Neural cell (in vitro differentiated cells): ENCODE measurements around the gene ICAM3. TPM values are rescaled to one million over a fixed set of nuclear protein-coding genes. Genes with fewer than 3 reads are reported as not detected.

ENCODE experiments used
- H2AFZ ChIP-seq: fragments of 200-600, 300-800 bp; sonication (generic), shearing (Covaris generic); 2 replicates; pipeline ENCODE4 v1.6.0; 2014; ENCODE audit warnings: low read depth, mild to moderate bottlenecking, antibody characterized with exemption, low read length, moderate library complexity
- H3F3A ChIP-seq: fragments of 200-600 bp; shearing (Covaris generic); 2 replicates; pipeline ENCODE4 v1.6.1; 2016; ENCODE audit warnings: mild to moderate bottlenecking, moderate library complexity, mixed read lengths, antibody characterized with exemption, low read length; ENCODE audit not compliant: insufficient read depth, poor library complexity, severe bottlenecking
- H3K27ac ChIP-seq: fragments of 200-600, 300-800 bp; sonication (generic), shearing (Covaris generic); 2 replicates; pipeline ENCODE4 v1.5.1; 2014; ENCODE audit warnings: mild to moderate bottlenecking, low read length, moderate library complexity
- H3K27me3 ChIP-seq: fragments of 300-800, 200-600 bp; sonication (generic), shearing (Covaris generic); 2 replicates; pipeline ENCODE4 v1.6.0; 2014; ENCODE audit warnings: mild to moderate bottlenecking, low read depth, low read length, moderate library complexity; ENCODE audit not compliant: insufficient read depth
- H3K36me3 ChIP-seq: fragments of 300-800, 200-600 bp; sonication (generic), shearing (Covaris generic); 2 replicates; pipeline ENCODE4 v1.5.1; 2014; ENCODE audit warnings: mild to moderate bottlenecking, antibody characterized with exemption, low read length, moderate library complexity; ENCODE audit not compliant: insufficient read depth
- H3K4me2 ChIP-seq: fragments of 300-800, 200-600 bp; sonication (generic), shearing (Covaris generic); 2 replicates; pipeline ENCODE4 v1.6.0; 2014; ENCODE audit warnings: mild to moderate bottlenecking, low read length
- H3K4me3 ChIP-seq: fragments of 300-800, 200-600 bp; sonication (generic), shearing (Covaris generic); 2 replicates; pipeline ENCODE4 v1.5.1; 2014; ENCODE audit warnings: mild to moderate bottlenecking, low read length, moderate library complexity
- H3K79me2 ChIP-seq: fragments of 200-600 bp; shearing (Covaris generic); replicated peaks from 2 replicates; pipeline ENCODE4 v1.6.0; 2014; ENCODE audit warnings: mild to moderate bottlenecking, low read length, moderate library complexity; ENCODE audit not compliant: insufficient read depth
- H3K9ac ChIP-seq: fragments of 300-800, 200-600 bp; sonication (generic), shearing (Covaris generic); 2 replicates; pipeline ENCODE4 v1.6.1; 2016; ENCODE audit warnings: mild to moderate bottlenecking, low read length, mixed read lengths
- H3K9me2 ChIP-seq: fragments of 200-600 bp; shearing (Covaris generic); 2 replicates; pipeline ENCODE4 v1.6.1; 2016; ENCODE audit warnings: mild to moderate bottlenecking, low read length, mixed read lengths; ENCODE audit not compliant: insufficient read depth
- H3K9me3 ChIP-seq: fragments of 200-600, 300-800 bp; sonication (generic), shearing (Covaris generic); 2 replicates; pipeline ENCODE4 v1.6.1; 2016; ENCODE audit warnings: mild to moderate bottlenecking, mixed run types, low read length, moderate library complexity, mixed read lengths
- H4K20me1 ChIP-seq: fragments of 200-600 bp; shearing (Covaris generic); 2 replicates; pipeline ENCODE4 v1.6.1; 2016; ENCODE audit warnings: mild to moderate bottlenecking, mixed run types; ENCODE audit not compliant: insufficient read depth
- EP300 ChIP-seq: fragments of 450-650 bp; conservative IDR thresholded peaks from 2 replicates; pipeline ENCODE4 v1.6.1; 2014; ENCODE audit warnings: antibody characterized with exemption, mild to moderate bottlenecking, moderate library complexity; ENCODE audit not compliant: poor library complexity, severe bottlenecking
- EZH2 ChIP-seq: fragments of 200-600, 300-800 bp; shearing (Covaris generic), sonication (generic); IDR thresholded peaks from 2 replicates; pipeline ENCODE4 v1.6.1; 2014; ENCODE audit warnings: antibody characterized with exemption, low read length, borderline replicate concordance, mild to moderate bottlenecking; ENCODE audit not compliant: insufficient read depth, poor library complexity, severe bottlenecking
- MXI1 ChIP-seq: fragments of 450-650 bp; conservative IDR thresholded peaks from 2 replicates; pipeline ENCODE4 v1.6.1; 2014; ENCODE audit warnings: antibody characterized with exemption, mild to moderate bottlenecking; ENCODE audit not compliant: poor library complexity, severe bottlenecking
- POLR2AphosphoS5 ChIP-seq: IDR thresholded peaks from 2 replicates; pipeline ENCODE4 v1.6.1; 2012
- RAD21 ChIP-seq: fragments of 450-650 bp; conservative IDR thresholded peaks from 2 replicates; pipeline ENCODE4 v1.6.1; 2014; ENCODE audit warnings: antibody characterized with exemption, mild to moderate bottlenecking, moderate library complexity
- SMC3 ChIP-seq: fragments of 450-650 bp; conservative IDR thresholded peaks from 2 replicates; pipeline ENCODE4 v1.6.1; 2014; ENCODE audit warnings: antibody characterized with exemption, mild to moderate bottlenecking, moderate library complexity; ENCODE audit not compliant: poor library complexity
- TAF1 ChIP-seq: IDR thresholded peaks from 2 replicates; pipeline ENCODE4 v1.6.1; 2012; ENCODE audit warnings: low read depth
- polyA plus RNA-seq: library from polyadenylated mRNA; depleted of rRNA; stranded (reverse); fragments of >200 nt; gene quantifications from 2 replicates; pipeline ENCODE4 v1.2.3, GENCODE V29; 2014
- TF ChIP-seq, protein P1 (sequence below): fragments of 450-650 bp; IDR thresholded peaks from 2 replicates; pipeline ENCODE4 v1.5.1; 2014; ENCODE audit warnings: antibody characterized with exemption, mild to moderate bottlenecking, moderate library complexity; ENCODE audit not compliant: poor library complexity, severe bottlenecking
- TF ChIP-seq, protein P2 (sequence below): IDR thresholded peaks from 2 replicates; pipeline ENCODE4 v1.6.1; 2012; ENCODE audit warnings: borderline replicate concordance

ICAM3 gene
- polyA plus RNA-seq, 1 donor from 2014 or later: 0.53 TPM

DNA sequence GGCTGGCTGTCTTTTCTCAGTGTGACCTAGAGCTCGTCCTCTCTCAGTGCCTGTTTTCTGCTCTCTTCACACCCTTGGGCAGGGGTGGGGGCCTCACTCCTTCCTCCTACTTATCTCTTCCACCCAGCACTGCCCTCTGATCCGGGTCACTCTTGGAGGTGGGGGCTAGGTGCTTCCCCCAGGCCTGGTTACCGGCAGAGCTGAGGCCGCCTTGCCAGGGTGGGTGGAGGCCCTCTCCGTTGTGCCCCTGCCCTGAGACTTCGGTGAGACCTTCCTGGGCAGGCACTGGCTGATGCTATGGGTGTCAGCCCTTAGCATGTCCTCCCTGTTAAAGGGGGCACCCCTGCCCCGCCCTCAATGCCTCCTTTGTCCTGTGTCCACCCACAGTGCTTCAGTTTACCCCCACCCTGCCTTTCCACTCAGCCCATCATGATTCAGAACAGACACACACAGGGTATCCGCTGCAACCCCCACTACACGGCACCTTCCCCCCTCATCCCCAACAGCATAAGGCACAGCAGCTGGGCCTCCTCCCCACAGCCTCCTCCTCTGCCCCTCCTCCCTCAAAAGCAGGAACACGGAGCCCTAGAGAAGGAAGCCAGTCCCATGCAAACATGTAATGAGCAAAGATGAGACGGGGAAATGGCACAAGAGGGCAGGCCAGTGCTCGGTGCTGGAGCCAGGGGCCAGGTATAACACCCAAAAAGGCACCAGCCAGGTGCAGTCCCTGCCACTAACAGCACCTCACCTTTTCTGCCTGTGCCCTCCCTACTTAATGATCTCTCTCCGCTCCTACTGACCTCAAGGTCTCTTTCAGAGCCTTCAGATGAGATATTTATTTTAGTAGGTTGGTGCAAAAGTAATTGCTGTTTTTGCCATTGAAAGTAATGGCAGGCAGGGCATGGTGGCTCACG lies 39.6 kb downstream of the ICAM3 start:
- H3K27me3 ChIP-seq: peaks cover 30% of the 10 kb centered on the region
- TF ChIP-seq EP300: no peak
- TF ChIP-seq EZH2: no peak
- no peak for TF ChIP-seq RAD21
- no peak for TF ChIP-seq SMC3
- TF ChIP-seq, protein P1, sequence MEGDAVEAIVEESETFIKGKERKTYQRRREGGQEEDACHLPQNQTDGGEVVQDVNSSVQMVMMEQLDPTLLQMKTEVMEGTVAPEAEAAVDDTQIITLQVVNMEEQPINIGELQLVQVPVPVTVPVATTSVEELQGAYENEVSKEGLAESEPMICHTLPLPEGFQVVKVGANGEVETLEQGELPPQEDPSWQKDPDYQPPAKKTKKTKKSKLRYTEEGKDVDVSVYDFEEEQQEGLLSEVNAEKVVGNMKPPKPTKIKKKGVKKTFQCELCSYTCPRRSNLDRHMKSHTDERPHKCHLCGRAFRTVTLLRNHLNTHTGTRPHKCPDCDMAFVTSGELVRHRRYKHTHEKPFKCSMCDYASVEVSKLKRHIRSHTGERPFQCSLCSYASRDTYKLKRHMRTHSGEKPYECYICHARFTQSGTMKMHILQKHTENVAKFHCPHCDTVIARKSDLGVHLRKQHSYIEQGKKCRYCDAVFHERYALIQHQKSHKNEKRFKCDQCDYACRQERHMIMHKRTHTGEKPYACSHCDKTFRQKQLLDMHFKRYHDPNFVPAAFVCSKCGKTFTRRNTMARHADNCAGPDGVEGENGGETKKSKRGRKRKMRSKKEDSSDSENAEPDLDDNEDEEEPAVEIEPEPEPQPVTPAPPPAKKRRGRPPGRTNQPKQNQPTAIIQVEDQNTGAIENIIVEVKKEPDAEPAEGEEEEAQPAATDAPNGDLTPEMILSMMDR: no peak
- TF ChIP-seq POLR2AphosphoS5: no peak
- TF ChIP-seq, protein P2, sequence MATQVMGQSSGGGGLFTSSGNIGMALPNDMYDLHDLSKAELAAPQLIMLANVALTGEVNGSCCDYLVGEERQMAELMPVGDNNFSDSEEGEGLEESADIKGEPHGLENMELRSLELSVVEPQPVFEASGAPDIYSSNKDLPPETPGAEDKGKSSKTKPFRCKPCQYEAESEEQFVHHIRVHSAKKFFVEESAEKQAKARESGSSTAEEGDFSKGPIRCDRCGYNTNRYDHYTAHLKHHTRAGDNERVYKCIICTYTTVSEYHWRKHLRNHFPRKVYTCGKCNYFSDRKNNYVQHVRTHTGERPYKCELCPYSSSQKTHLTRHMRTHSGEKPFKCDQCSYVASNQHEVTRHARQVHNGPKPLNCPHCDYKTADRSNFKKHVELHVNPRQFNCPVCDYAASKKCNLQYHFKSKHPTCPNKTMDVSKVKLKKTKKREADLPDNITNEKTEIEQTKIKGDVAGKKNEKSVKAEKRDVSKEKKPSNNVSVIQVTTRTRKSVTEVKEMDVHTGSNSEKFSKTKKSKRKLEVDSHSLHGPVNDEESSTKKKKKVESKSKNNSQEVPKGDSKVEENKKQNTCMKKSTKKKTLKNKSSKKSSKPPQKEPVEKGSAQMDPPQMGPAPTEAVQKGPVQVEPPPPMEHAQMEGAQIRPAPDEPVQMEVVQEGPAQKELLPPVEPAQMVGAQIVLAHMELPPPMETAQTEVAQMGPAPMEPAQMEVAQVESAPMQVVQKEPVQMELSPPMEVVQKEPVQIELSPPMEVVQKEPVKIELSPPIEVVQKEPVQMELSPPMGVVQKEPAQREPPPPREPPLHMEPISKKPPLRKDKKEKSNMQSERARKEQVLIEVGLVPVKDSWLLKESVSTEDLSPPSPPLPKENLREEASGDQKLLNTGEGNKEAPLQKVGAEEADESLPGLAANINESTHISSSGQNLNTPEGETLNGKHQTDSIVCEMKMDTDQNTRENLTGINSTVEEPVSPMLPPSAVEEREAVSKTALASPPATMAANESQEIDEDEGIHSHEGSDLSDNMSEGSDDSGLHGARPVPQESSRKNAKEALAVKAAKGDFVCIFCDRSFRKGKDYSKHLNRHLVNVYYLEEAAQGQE: no peak
- no peak for TF ChIP-seq MXI1
- TF ChIP-seq TAF1: no peak
- no peaks in the 10 kb centered on the region for H4K20me1 ChIP-seq
- H3K9me2 ChIP-seq: no peaks in the 10 kb centered on the region
- no peaks in the 10 kb centered on the region for H3F3A ChIP-seq
- no peak overlapping the region for H3K4me3 ChIP-seq
- no peaks in the 10 kb centered on the region for H3K9me3 ChIP-seq
- H3K27ac ChIP-seq: no peak overlapping the region
- no peak overlapping the region for H2AFZ ChIP-seq
- no peaks in the 10 kb centered on the region for H3K36me3 ChIP-seq
- no peaks in the 10 kb centered on the region for H3K79me2 ChIP-seq
- H3K4me2 ChIP-seq: no peak overlapping the region
- H3K9ac ChIP-seq: no peak overlapping the region

DNA sequence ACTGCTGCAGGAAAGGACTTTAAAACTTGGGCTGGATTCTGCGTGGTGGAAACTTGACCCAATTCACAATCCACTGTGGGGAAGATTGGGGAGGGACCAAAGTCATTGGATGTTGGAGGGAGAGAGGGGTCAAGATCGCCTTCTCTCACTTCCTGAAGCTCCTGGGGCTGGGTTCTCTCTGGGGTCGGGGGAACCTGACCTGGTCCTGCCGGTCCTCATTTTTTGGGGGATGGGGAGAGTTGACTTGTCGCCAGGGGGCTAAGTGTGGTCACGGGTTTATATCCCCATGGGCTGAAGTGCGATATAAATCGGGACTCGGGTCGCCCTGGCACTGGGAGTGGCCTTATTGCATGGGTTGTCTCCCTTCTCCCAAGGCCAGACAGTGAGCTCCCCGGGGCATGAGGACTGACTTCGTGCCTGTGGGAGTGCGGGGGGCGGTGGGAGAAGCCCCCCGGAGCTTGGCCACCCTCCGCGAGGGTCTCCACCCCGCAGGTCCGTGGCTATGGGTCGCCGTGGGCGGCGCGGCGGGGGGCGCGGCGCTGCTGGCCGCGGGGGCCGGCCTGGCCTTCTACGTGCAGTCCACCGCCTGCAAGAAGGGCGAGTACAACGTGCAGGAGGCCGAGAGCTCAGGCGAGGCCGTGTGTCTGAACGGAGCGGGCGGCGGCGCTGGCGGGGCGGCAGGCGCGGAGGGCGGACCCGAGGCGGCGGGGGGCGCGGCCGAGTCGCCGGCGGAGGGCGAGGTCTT lies 43.4 kb downstream of the ICAM3 start:
- Histone ChIP-seq H3F3A (no peaks in the 10 kb centered on the region), H3K4me2 (no peak overlapping the region), H3K9ac (no peak overlapping the region), H3K9me3 (no peaks in the 10 kb centered on the region), H4K20me1 (no peaks in the 10 kb centered on the region), H2AFZ (no peak overlapping the region), H3K79me2 (no peaks in the 10 kb centered on the region), H3K36me3 (no peaks in the 10 kb centered on the region), H3K9me2 (no peaks in the 10 kb centered on the region), H3K27me3 (peaks cover 67% of the 10 kb centered on the region), H3K27ac (no peak overlapping the region), H3K4me3 (no peak overlapping the region)
- TF ChIP-seq SMC3: no peak
- TF ChIP-seq MXI1: no peak
- TF ChIP-seq, protein P1: no peak
- TF ChIP-seq EZH2: no peak
- TF ChIP-seq, protein P2: no peak
- TF ChIP-seq TAF1: no peak
- TF ChIP-seq POLR2AphosphoS5: no peak
- TF ChIP-seq EP300: no peak
- TF ChIP-seq RAD21: no peak
